Epithelial cell of proximal tubule (primary cell): Measurements from ENCODE around the gene BAX. TPM values are rescaled to one million over a fixed set of nuclear protein-coding genes. Genes with fewer than 3 reads are reported as not detected.

Experiments
- DNase-seq: peaks from one replicate; pipeline ENCODE4 v3.0.0-alpha.2; 2011; ENCODE audit warnings: low read depth
- H3K4me3 ChIP-seq: 2 replicates; pipeline ENCODE4 v1.5.1; 2011; ENCODE audit warnings: low read depth, mild to moderate bottlenecking, low read length
- CTCF ChIP-seq: conservative IDR thresholded peaks from 2 replicates; pipeline ENCODE4 v1.5.1; 2012; ENCODE audit warnings: low read depth, mild to moderate bottlenecking, low read length
- total RNA-seq: library from RNA; depleted of rRNA; stranded (reverse); fragments of >200 nt; gene quantifications from 2 replicates; pipeline ENCODE4 v1.2.3, GENCODE V29; 2015

BAX gene
- total RNA-seq, 1 donor from 2014 or later = 179 TPM

- no peak for DNase-seq
- H3K4me3 ChIP-seq = no peak overlapping the region
- no peak for TF ChIP-seq CTCF
Observed at GRCh38 chr19:49004964-49005614, 50.4 kb downstream of the BAX start.

- DNase-seq = no peak
- H3K4me3 ChIP-seq = no peak overlapping the region
- no peak for TF ChIP-seq CTCF
Observed at GRCh38 chr19:49006905-49007304, 52.2 kb downstream of the BAX start.

- DNase-seq = no peak
- no peak for TF ChIP-seq CTCF
- no peak overlapping the region for H3K4me3 ChIP-seq
Observed at GRCh38 chr19:49009828-49010227, 55.2 kb downstream of the BAX start.

GRCh38 chr19:49010453-49010852 lies 55.8 kb downstream of the BAX start:
- H3K4me3 ChIP-seq = no peak overlapping the region
- no peak for DNase-seq
- no peak for TF ChIP-seq CTCF

- no peak for TF ChIP-seq CTCF
- no peak for DNase-seq
- H3K4me3 ChIP-seq = no peak overlapping the region
Observed at GRCh38 chr19:49011194-49011593, 56.5 kb downstream of the BAX start.

Other genes with a start within 250 kb of the BAX start
- gene MAMSTR, start 235.2 kb upstream of the BAX start, total RNA-seq = 0.72 and 1.5 TPM in 2 replicates
- gene RASIP1, start 214.3 kb upstream of the BAX start, total RNA-seq = 3.5 and 6.9 TPM in 2 replicates
- not detected in 2 replicates for gene IZUMO1, start 208.0 kb upstream of the BAX start, total RNA-seq
- gene FUT1, start 202.2 kb upstream of the BAX start, total RNA-seq = 2.9 and 3.0 TPM in 2 replicates
- not detected in 2 replicates for gene FGF21, start 199.4 kb upstream of the BAX start, total RNA-seq
- gene BCAT2, start 143.8 kb upstream of the BAX start, total RNA-seq = 45.5 and 60.7 TPM in 2 replicates
- gene HSD17B14, start 118.4 kb upstream of the BAX start, total RNA-seq = 2.2 and 2.8 TPM in 2 replicates
- gene PLEKHA4, start 86.3 kb upstream of the BAX start, total RNA-seq = 1.8 and 5.0 TPM in 2 replicates
- 23.9 and 32.2 TPM in 2 replicates for gene PPP1R15A, start 82.5 kb upstream of the BAX start, total RNA-seq
- not detected in 2 replicates for gene TULP2, start 56.1 kb upstream of the BAX start, total RNA-seq
- gene NUCB1, start 54.6 kb upstream of the BAX start, total RNA-seq = 142 and 250 TPM in 2 replicates
- 0.07 and 0.35 TPM in 2 replicates for gene DHDH, start 21.2 kb upstream of the BAX start, total RNA-seq
- 1,293 and 2,420 TPM in 2 replicates for gene FTL, start 10.4 kb downstream of the BAX start, total RNA-seq
- 42.2 and 42.4 TPM in 2 replicates for gene GYS1, start 38.4 kb downstream of the BAX start, total RNA-seq
- 212 and 389 TPM in 2 replicates for gene RUVBL2, start 39.0 kb downstream of the BAX start, total RNA-seq
- gene LHB, start 62.2 kb downstream of the BAX start, total RNA-seq = 3.6 TPM in 1 of 2 replicates, not detected in the other
- gene CGB3, start 69.5 kb downstream of the BAX start, total RNA-seq = not detected in 2 replicates
- gene CGB2, start 77.0 kb downstream of the BAX start, total RNA-seq = not detected in 2 replicates
- gene CGB1, start 82.0 kb downstream of the BAX start, total RNA-seq = not detected in 2 replicates
- gene CGB5, start 89.0 kb downstream of the BAX start, total RNA-seq = not detected in 2 replicates
- gene CGB8, start 94.2 kb downstream of the BAX start, total RNA-seq = 1.2 TPM in 2 replicates
- gene CGB7, start 102.9 kb downstream of the BAX start, total RNA-seq = 0.36 and 1.8 TPM in 2 replicates
- gene NTF4, start 109.9 kb downstream of the BAX start, total RNA-seq = 0.22 and 1.3 TPM in 2 replicates
- not detected in 2 replicates for gene KCNA7, start 117.8 kb downstream of the BAX start, total RNA-seq
- 165 and 257 TPM in 2 replicates for gene SNRNP70, start 130.6 kb downstream of the BAX start, total RNA-seq
- gene LIN7B, start 159.5 kb downstream of the BAX start, total RNA-seq = 2.2 and 3.7 TPM in 2 replicates
- 2.7 and 10.3 TPM in 2 replicates for gene C19orf73, start 164.3 kb downstream of the BAX start, total RNA-seq
- 1.7 and 3.3 TPM in 2 replicates for gene PPFIA3, start 164.7 kb downstream of the BAX start, total RNA-seq
- gene HRC, start 200.5 kb downstream of the BAX start, total RNA-seq = not detected in 2 replicates
- 11.6 and 13.3 TPM in 2 replicates for gene TRPM4, start 202.9 kb downstream of the BAX start, total RNA-seq